ENCODE measurements around the gene EPHX1. TPM values are rescaled to one million over a fixed set of nuclear protein-coding genes. Genes with fewer than 3 reads are reported as not detected.

EPHX1 gene
- total and polyA plus RNA-seq, 10 of the 15 experiments (the other 5 are each of a cell fraction or from before 2014, with no cell fraction given) = 0.33 to 2.9 (median 0.78) TPM; not detected in 2

DNA sequence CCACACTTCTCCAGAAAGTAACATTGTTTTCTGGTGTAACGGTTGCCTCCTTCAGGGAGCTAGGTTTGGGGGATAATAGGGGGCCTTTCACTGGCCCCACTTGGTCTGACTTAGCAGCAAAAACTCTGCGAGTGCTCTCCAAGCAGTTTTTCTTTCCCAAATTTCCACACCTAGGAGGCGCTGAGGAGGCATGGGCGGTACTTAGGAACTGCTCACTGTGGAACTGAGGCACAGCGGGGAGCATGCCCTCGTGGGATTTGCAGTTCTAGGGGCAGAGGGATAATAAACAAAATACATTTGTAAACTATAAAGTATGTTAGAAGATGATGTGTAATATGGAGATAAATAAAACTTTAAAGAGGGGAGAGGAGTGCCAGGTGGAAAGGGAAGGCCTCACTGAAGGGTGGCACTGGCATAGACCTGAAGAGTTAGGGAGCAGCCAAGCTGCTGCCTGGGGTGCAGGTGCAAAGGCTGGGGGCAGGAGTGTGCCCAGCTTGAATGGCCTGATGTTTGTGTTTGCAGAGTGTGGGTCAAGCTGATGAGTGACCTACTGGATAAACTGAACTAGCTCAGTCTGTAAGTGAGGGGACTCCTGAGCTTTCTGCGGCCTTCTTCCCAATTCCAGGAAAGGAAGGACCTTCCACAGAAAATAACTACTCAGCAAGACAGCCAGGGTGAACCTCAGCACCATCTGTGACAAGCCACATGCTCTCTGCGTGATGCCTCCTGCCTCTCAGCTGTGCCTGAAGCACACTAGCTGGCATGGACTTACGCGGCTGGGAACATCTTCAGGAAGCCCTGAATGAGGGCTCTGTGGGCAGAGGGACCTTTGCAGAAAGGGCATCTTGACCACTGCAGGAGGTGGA is 1.9 kb downstream of the EPHX1 start (continued):
- TF ChIP-seq, protein P1, sequence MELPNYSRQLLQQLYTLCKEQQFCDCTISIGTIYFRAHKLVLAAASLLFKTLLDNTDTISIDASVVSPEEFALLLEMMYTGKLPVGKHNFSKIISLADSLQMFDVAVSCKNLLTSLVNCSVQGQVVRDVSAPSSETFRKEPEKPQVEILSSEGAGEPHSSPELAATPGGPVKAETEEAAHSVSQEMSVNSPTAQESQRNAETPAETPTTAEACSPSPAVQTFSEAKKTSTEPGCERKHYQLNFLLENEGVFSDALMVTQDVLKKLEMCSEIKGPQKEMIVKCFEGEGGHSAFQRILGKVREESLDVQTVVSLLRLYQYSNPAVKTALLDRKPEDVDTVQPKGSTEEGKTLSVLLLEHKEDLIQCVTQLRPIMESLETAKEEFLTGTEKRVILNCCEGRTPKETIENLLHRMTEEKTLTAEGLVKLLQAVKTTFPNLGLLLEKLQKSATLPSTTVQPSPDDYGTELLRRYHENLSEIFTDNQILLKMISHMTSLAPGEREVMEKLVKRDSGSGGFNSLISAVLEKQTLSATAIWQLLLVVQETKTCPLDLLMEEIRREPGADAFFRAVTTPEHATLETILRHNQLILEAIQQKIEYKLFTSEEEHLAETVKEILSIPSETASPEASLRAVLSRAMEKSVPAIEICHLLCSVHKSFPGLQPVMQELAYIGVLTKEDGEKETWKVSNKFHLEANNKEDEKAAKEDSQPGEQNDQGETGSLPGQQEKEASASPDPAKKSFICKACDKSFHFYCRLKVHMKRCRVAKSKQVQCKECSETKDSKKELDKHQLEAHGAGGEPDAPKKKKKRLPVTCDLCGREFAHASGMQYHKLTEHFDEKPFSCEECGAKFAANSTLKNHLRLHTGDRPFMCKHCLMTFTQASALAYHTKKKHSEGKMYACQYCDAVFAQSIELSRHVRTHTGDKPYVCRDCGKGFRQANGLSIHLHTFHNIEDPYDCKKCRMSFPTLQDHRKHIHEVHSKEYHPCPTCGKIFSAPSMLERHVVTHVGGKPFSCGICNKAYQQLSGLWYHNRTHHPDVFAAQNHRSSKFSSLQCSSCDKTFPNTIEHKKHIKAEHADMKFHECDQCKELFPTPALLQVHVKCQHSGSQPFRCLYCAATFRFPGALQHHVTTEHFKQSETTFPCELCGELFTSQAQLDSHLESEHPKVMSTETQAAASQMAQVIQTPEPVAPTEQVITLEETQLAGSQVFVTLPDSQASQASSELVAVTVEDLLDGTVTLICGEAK (IDR thresholded peaks at IDR 0.05; ENCODE audit: borderline replicate concordance) = no peak
- TF ChIP-seq NBN (IDR thresholded peaks at IDR 0.05) = no peak
- TF ChIP-seq PML (IDR thresholded peaks at IDR 0.05; ENCODE audit: low read length) = no peak
- no peak for TF ChIP-seq ETV6 (conservative IDR thresholded peaks at IDR 0.05 in 1 of 2, IDR thresholded peaks at IDR 0.05 in 1 of 2; ENCODE audit: borderline replicate concordance in 1 of 2, low read depth in 1 of 2)
- no peak for TF ChIP-seq ZSCAN29 (IDR thresholded peaks at IDR 0.05)

DNA sequence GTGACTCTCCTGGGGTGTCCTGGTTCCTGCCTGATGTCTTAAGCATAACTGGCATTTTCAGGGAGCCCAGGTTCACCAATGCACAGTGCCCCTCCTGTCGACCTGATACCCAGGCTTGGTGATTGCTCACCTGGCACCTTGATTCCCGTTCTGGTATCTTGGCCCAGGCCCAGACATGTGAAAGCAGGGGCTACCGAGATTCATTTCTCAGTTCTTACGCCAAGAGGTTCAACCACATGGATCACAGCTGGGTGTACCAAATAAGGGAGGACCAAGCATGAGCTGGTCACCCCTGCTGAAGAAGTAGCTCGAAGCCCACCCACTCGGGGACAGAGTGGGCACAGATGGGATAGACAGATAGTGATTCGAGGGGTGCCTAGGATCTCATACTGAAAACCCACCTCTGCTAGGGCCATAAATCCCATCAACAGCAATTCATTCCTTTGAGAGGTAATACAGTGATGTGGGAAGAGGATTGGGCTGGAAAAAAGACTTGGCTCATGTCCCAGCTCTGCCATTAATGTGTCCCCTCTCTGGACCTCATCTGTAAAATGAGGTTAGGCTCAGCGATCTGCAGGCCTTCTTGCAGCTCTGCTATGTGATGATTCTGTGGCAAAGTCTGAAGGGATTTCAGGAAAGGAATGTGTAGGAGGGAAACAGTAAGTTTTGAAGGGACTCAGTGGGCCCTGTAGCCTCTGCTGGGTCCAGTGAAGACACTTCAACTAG is 2.7 kb downstream of the EPHX1 start:
- ChIA-PET RAD21 (ENCODE audit: unreplicated experiment) (interaction anchor here (1.6 kb wide), 1 partner anchor 69 kb away, joined by 7 read pairs; the partner anchor contains the start of gene TMEM63A), POLR2A (no interaction called here), CTCF (interaction anchor here (1.8 kb wide), 1 partner anchor 10 kb away, joined by 4 read pairs; no protein-coding TSS in a partner anchor), SMC1A (ENCODE audit: uncharacterized antibody, unreplicated experiment) (interaction anchor here (1.2 kb wide), 1 partner anchor 25 kb away, joined by 4 read pairs; no protein-coding TSS in a partner anchor)
- DNase-seq (ENCODE audit: low read depth, low spot score) = no peak
- no peaks in the 10 kb centered on the region for H3K4me1 ChIP-seq (ENCODE audit: control insufficient read depth, insufficient read depth, low read length)
- H3K79me2 ChIP-seq (ENCODE audit: control insufficient read depth, insufficient read depth, low read length) = no peaks in the 10 kb centered on the region
- BruUV-seq (replicated peaks) = no TSS peak
- no peak overlapping the region for H3K4me3 ChIP-seq
- H4K20me1 ChIP-seq (ENCODE audit: control insufficient read depth, insufficient read depth) = no peaks in the 10 kb centered on the region
- no peak overlapping the region for H3K4me2 ChIP-seq (ENCODE audit: control insufficient read depth, insufficient read depth)
- FAIRE-seq = no peak
- H3K27me3 ChIP-seq (replicated peaks in 1 of 2; ENCODE audit: control insufficient read depth in 2 of 2, insufficient read depth in 2 of 2, low read length in 1 of 2) = no peaks in the 10 kb centered on the region
- no peak overlapping the region for H3K9ac ChIP-seq (ENCODE audit: control insufficient read depth, insufficient read depth, low read length)
- H3K36me3 ChIP-seq (ENCODE audit: control insufficient read depth in 2 of 2, insufficient read depth in 2 of 2, low read length in 1 of 2) = no peaks in the 10 kb centered on the region
- WGBS (ENCODE audit: insufficient coverage, insufficient replicate concordance, low lambda C conversion rate, missing lambda C conversion rate) = 51% methylated on average over 8 of the region's 8 CpGs
- no peak overlapping the region for H2AFZ ChIP-seq (ENCODE audit: control insufficient read depth, low read depth, low read length)
- no peaks in the 10 kb centered on the region for H3K9me3 ChIP-seq (replicated peaks; ENCODE audit: control insufficient read depth, insufficient read depth, low read length)
- intact Hi-C loops (cut with micrococcal nuclease; ENCODE audit: unreplicated experiment) = no loop called here
- ATAC-seq = no peak
- no peak overlapping the region for H3K27ac ChIP-seq (ENCODE audit: control insufficient read depth, insufficient read depth)
- in situ Hi-C loops (cut with MboI) = no loop called here
- TF ChIP-seq TCF7 (IDR thresholded peaks at IDR 0.05; ENCODE audit: borderline replicate concordance) (no peak), RELA (IDR thresholded peaks at IDR 0.05; ENCODE audit: borderline replicate concordance, partially characterized antibody) (no peak), HDGF (IDR thresholded peaks at IDR 0.05) (no peak), PML (IDR thresholded peaks at IDR 0.05; ENCODE audit: low read length) (no peak), POLR2A (IDR thresholded peaks at IDR 0.05; ENCODE audit: low read depth, low read length) (no peak), RAD51 (IDR thresholded peaks at IDR 0.05) (no peak)
- TF ChIP-seq, protein P2, sequence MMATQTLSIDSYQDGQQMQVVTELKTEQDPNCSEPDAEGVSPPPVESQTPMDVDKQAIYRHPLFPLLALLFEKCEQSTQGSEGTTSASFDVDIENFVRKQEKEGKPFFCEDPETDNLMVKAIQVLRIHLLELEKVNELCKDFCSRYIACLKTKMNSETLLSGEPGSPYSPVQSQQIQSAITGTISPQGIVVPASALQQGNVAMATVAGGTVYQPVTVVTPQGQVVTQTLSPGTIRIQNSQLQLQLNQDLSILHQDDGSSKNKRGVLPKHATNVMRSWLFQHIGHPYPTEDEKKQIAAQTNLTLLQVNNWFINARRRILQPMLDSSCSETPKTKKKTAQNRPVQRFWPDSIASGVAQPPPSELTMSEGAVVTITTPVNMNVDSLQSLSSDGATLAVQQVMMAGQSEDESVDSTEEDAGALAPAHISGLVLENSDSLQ (IDR thresholded peaks at IDR 0.05) = no peak
- TF ChIP-seq, protein P1 (IDR thresholded peaks at IDR 0.05; ENCODE audit: borderline replicate concordance) = no peak
